ENCODE measurements around the gene KRT40.

The KRT40 gene

GRCh38 chr17:40932608-40933007 is 51.5 kb downstream of the KRT40 start:
- Histone ChIP-seq H3K4me1 (ENCODE audit: insufficient read depth, low read length, poor library complexity, severe bottlenecking) (no peaks in the 10 kb centered on the region), H3F3A (ENCODE audit: low read depth) (no peaks in the 10 kb centered on the region), H3K4me3 (ENCODE audit: low read length, poor library complexity, severe bottlenecking) (no peak overlapping the region), H3K9me2 (replicated peaks; ENCODE audit: low read depth, low read length) (no peaks in the 10 kb centered on the region), H2AFZ (ENCODE audit: low read length) (no peak overlapping the region), H3K4me2 (ENCODE audit: low read depth, low read length, poor library complexity, severe bottlenecking) (no peak overlapping the region), H3K27me3 (ENCODE audit: insufficient read depth, low read length, poor library complexity, severe bottlenecking) (peaks cover 11% of the 10 kb centered on the region), H3K36me3 (ENCODE audit: insufficient read depth, low read length) (no peaks in the 10 kb centered on the region), H3K9ac (ENCODE audit: low read depth, low read length, poor library complexity, severe bottlenecking) (no peak overlapping the region), H3K9me3 (ENCODE audit: insufficient read depth, low read depth, low read length) (no peaks in the 10 kb centered on the region), H3K79me2 (ENCODE audit: insufficient read depth, low read length) (no peaks in the 10 kb centered on the region), H4K20me1 (ENCODE audit: insufficient read depth, low read length, poor library complexity, severe bottlenecking) (no peaks in the 10 kb centered on the region)
- TF ChIP-seq EZH2phosphoT487 (IDR thresholded peaks at IDR 0.05; ENCODE audit: borderline replicate concordance) (no peak), CTCF (conservative IDR thresholded peaks at IDR 0.05; ENCODE audit: low read length) (no peak)

GRCh38 chr17:40931311-40931710 is 52.8 kb downstream of the KRT40 start:
- H3K27me3 ChIP-seq (ENCODE audit: insufficient read depth, low read length, poor library complexity, severe bottlenecking) = peaks cover 11% of the 10 kb centered on the region

More at GRCh38 chr17:40931311-40931710, 52.8 kb downstream of the KRT40 start:
- H2AFZ ChIP-seq (ENCODE audit: low read length) = no peak overlapping the region
- H3K4me2 ChIP-seq (ENCODE audit: low read depth, low read length, poor library complexity, severe bottlenecking) = no peak overlapping the region
- no peaks in the 10 kb centered on the region for H3K36me3 ChIP-seq (ENCODE audit: insufficient read depth, low read length)
- H3F3A ChIP-seq (ENCODE audit: low read depth) = no peaks in the 10 kb centered on the region
- no peaks in the 10 kb centered on the region for H3K9me2 ChIP-seq (replicated peaks; ENCODE audit: low read depth, low read length)
- TF ChIP-seq CTCF (conservative IDR thresholded peaks at IDR 0.05; ENCODE audit: low read length) (no peak), EZH2phosphoT487 (IDR thresholded peaks at IDR 0.05; ENCODE audit: borderline replicate concordance) (no peak)
- no peaks in the 10 kb centered on the region for H3K79me2 ChIP-seq (ENCODE audit: insufficient read depth, low read length)
- no peak overlapping the region for H3K9ac ChIP-seq (ENCODE audit: low read depth, low read length, poor library complexity, severe bottlenecking)
- no peaks in the 10 kb centered on the region for H3K9me3 ChIP-seq (ENCODE audit: insufficient read depth, low read depth, low read length)
- H3K4me3 ChIP-seq (ENCODE audit: low read length, poor library complexity, severe bottlenecking) = no peak overlapping the region
- no peaks in the 10 kb centered on the region for H3K4me1 ChIP-seq (ENCODE audit: insufficient read depth, low read length, poor library complexity, severe bottlenecking)
- no peaks in the 10 kb centered on the region for H4K20me1 ChIP-seq (ENCODE audit: insufficient read depth, low read length, poor library complexity, severe bottlenecking)

Data from Loucy (cell line).